GM18519 (cell line): ENCODE measurements around the gene FOXP1.

ENCODE experiments used
- ATAC-seq: cut with Tn5 transposase; IDR thresholded peaks from one replicate; pipeline ENCODE4 v1.9.1; 2021; ENCODE audit warnings: mild to moderate bottlenecking, moderate library complexity; ENCODE audit not compliant: unreplicated experiment, low FRiP score

The FOXP1 gene

DNA sequence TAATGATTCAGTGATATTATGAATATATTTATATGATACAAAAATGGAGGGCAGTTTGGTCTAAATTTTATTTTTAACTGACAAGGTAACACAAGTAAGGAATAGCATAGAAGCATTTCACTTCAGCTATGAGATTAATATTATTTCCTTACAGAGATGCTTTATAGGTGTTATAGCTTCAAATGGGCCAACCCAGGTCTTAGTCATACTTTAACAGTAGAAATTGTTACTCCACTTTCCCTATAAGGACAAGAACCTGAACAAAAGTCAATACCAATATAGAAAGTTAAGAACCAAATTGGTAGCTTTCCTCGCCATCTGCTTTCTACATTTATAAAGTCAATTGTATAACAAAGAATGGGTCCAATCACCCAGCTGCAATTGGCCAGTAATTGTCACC is 570.6 kb downstream of the FOXP1 start:
- ATAC-seq, result no peak

DNA sequence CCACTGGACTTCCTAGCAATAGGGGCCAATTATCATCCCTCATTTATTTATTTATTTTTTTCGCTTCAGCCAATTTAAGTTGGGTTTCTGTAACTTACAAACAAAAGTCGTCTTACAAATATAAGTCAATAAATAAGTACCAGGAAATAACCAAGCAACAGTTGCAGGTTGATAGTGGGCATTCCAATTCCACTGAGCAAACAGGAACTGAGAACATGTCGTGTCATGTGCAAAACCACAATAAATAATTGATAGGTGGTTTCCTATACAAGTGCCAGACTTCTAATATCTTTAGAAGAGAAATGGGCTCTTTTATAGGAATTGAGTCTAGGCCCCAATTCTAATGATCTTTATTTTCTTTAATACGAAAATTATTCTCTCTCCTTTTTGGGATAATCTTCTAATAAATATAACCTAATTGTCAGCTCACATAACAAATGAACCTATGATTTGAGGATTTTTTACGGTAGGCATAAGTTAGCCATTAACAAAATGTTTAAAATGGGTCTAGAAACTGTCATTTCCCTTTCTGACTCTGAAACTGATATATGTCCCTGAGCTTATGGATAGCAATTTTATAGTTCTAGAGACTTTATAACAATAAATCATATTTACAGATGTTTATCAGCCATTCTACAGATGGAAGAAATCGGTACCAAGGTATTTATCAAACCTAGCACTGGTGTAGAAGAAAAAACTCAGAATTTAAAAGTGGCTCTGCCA is 571.8 kb downstream of the FOXP1 start:
- ATAC-seq, result peak; percentile 50

DNA sequence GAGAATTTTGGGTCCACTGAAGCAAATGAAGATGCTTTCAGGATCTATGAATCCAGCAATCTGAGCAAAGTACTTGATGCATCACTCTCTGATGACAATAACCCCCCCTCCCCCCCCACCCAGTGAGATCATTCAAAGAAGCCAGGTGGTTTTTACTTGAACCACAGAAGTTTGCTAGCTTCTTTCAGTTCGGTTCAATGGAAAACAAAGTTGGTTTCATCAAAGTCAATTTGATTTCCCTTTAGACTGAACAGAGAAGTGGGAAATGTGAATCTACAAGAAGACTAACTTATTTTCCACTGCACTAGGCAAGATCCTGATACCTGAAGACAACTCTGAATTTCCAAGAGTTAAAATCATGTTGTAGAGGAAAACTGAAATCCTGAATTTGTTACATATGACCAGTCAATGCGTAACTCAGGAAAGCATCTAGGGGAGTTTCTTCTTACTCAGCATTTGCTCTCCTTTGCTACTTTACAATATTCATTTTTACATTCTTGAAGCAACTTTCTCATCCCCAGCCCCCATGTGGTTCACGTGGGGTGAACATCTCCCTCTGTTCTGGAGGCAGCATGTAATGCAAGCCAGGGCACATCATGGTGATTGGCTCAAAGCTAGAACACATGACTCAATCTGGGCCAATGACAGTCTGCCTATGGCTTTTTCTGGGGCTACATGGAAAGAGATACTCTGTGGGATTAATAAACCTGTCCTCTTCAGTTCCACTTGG is 572.6 kb downstream of the FOXP1 start:
- ATAC-seq, result no peak

DNA sequence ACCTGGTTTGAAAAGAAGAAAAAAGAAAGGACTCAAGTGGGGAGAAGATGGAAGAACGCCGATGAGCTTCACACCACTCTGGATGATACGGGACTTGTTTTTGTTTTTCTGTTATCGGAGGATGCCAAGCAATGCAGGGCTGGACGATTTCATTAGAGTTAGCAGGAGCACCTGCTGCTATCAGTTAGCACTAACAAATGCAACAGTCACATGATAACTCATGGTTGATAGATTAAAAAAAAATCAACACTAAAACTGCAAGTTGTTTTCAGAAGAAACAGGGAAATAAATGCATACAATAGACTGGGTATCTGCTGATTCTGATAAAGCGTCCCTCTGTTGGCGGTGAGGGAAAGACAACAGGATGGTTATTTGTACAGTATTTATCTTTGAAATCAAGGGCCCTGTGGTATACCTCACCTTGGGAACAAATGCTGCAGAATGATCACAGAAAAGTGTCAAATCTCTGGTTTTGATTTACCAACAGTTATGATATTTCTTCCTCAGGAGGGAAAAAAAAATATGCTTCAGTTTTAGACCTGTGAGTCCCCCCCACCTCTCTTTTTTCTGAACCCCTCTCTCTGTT is 575.1 kb downstream of the FOXP1 start:
- ATAC-seq, result no peak

DNA sequence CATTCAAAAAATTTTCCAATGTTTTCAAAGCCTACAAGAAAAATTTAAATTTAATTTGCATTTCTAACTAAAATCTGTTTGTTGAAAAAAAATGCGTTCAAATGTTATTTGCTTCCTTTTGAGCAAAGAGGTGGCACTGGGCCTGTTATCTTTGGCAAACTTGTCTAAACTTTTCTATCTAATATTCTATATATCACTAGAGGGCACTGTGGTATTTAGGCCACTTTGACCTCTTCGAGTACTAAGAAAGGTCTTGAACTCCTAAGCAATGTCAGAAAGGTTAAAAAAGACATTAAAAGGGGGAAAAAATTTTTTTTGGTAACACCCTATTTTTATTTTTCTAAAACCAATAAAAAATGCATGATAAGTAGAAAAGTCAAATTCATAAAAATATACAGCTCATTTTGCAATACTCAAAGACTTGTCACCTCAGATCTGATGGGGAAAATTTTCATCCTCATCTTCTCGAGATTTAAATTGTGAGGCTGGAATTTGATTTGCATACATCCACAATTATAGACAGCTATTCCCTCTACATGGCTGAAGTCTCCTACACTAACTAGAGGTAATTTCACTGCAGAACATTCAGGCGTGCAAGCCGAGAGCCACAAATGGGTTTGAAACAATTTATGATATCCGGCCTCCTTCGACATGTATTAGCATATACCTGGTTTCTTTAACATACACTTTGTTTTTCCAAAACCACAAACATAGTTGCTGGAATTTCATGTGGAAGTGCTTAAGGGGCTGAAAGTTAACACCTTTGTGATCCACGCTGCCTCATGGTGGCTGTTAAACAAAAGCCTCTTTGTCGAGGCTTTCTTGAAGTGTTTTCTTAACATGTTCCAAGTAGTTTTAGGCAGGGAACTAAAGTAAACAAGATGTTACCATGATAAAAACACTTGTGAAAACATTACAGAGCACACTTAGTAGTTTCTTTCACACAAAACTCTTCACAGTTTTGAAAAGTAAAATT is 576.4 kb downstream of the FOXP1 start:
- ATAC-seq, result no peak

DNA sequence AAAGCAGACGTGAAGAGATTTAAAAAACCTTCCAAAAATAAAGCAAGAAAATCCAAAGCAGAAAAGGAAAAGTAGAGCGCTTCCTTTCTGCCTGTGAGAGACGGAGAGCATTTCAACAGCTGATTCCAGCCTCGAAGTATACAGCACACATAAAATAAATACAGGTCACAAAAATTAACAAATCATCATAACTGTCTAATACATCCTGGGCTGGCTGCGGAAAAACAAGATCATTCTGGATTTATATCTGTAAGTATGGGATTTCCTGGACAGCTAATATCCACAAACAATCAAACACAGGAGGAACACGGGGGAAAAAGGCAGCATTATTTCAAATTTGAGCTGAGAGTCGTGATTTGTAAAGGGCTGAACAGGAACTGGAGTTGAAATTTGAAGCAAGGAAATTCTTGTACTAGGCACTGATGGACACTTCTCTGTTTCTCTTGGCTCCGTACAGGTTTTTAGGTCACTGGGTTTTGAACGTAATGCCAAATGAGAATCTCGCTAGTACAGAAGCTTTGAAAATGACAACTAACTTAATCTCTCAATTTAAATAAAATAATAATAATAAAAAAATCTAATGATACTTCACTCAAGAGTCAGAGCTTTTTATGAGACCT is 577.7 kb downstream of the FOXP1 start:
- ATAC-seq, result no peak

DNA sequence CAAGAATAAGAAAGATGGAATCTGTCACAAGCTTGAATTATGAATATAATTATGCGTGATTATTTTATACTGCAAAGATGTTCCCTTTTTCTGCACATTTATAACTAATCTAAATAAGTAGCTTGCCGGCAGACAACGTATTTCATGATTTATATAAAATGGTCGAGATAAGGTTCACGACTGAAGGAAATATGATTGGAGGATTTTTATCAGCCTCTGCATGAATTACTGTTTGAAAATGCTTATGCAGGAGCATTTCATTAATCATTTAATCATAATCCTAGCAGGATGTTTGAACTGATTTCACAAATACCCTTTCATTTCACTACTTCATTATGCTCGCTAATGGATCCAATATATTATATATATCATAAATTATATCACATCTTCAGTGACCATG is 580.0 kb downstream of the FOXP1 start:
- ATAC-seq, result no peak

DNA sequence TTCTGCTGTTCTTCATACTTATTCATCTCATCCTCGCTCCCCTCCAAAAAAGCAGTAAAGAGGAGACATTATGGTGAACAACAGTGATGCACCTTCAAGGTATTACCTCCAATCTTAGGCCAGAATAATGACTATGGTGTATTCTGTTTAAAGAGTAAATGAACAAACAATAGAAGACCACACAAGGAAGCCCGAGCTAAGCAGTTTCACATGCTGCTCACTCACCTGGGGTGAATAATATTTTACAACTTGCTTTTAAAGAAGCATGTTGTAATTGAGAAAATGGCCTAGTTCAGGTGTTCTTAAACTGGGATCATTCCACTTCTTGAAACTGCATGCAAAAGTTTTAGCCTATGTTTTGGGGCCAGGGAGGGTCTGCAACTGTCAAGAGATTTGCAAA is 581.2 kb downstream of the FOXP1 start:
- ATAC-seq, result no peak

DNA sequence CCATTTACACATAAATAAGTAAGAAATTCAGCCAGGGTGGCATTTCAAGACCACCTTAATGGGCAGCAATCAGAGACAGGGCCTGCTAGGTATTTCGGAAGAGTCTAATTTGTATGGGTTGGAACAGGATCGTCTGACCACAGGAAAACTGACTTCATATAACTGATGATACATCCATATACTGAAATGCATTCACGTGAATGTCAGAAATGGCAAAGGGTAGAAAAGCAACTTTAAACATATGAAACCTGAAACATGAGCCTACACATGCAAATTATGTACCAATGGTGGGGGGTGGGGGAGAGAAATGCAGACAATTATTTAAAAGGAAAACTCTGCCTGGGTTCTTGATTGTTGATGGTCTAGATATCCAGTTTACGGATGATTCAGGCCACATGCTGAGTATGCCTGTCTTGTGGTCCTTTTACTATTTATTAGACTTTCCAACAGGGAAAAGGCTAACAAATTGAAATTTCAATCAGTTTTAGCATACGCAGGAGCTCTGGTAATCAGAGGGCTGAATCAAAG is 582.2 kb downstream of the FOXP1 start:
- no peak for ATAC-seq

DNA sequence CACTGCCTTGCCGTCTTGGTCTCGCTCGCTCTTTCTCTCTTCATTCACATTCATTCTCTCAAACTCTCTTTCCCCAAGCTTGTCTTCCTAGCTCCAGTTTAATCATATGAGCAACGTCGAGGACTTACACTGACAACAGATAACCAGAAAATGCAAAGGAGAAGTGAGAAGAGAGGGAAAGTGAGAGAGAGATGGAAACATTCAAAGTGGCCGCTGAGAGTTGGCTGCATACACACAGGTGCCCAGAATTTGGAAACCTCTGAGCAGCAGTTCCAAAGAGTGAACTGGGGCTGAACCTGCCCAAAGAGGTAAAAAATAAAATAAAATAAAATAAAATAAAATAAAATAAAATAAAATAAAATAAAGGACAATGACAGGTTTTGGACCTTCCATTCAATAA is 583.0 kb downstream of the FOXP1 start:
- no peak for ATAC-seq

DNA sequence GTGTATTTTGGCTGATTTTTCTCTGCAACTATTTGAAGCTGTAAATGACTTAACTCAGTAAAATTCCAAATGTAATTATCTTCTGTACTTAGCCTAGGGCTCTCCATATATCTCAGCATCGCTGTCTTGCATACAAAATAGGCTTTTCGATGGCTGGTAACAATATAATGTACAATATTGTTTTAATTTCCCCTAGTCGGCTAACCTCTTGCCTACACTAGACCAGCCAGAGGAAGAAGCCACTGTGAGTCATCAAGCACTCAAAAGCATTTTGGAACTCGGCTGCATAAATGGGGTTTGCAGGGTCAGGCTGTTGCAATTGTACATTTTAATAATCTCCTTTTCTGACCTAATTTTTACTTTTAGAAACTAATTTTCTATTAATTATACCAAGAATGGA is 583.8 kb downstream of the FOXP1 start:
- ATAC-seq, result no peak

DNA sequence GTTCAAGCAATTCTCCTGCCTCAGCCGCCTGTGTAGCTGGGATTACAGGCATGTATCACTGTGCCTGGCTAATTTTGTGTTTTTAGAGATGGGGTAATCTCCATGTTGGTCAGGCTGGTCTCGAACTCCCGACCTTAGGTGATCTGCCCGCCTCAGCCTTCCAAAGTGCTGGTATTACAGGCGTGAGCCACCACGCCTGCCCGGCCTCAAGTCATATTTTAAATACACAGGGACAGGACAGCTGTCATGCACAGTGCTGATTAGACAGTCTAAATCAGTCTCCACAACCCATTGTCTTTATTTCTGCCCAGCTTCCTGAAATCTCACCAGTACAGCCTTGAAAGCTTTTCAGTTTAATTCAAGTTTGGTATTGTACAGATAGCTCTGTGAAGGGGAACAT is 587.4 kb downstream of the FOXP1 start:
- ATAC-seq, result no peak

DNA sequence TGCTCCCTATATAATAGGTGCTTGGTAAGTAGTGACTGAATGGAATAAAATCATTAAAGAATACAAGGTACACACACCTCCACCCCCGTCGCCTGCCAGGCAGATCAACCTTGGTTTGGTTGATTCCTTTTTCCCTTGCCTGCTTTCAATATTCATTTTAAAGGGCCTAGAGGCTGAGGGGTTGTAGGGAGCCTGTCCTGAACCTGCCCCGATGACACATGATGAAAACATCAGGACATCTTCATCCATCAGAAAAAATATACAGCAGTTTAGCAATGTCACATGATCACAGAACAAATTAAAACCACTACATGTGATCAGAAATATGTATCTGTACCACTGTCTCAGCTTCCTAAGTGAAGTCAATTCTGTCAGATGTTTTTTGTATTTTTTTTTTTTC is 588.9 kb downstream of the FOXP1 start:
- no peak for ATAC-seq

DNA sequence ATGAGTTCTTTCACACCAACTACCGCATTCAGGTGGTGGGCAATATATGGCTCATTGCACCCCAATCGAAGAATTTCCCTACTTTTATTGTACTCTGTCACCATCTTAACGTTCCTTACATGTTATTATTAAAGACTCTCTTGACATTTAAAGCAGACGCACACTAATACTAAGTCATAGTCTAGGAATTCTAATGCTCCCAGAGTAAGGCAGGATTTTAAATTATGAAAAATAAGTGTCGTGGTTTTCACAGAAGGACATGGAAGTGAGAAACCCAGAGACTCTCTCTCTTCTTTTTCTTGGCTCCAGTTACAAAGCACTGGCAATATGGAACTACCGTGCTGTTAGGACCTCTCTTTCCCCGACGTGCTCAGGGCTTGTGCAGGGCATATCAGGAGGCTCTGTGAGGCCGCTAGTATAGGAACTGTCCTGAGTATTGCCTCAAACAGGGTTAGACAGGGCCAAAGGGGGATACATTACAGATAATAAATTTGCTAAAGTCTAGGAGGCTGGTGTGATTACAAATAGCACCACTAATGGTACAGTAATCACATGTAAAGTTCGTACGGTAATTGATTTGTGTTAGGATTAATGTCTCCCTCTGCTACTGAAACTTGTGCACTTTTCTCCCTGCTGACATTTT is 590.8 kb downstream of the FOXP1 start:
- no peak for ATAC-seq

DNA sequence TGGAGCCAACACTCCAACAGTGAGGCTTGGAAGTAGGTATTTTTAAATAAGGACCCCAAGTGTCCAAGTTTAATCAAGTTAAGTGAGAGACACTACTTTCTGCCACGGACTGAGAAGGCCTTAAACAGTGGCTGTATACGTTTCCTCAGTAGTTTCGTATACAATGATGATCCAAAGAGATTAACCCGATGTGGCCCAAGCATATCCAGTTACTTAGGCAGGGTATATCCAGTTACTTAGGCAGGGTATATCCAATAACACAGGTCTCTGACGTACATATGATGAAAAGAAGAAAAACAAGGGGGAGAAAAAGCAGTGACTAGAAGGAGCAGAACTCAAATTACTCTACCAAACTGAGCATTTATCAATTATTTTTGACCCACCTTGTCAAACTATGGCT is 591.4 kb downstream of the FOXP1 start:
- no peak for ATAC-seq

DNA sequence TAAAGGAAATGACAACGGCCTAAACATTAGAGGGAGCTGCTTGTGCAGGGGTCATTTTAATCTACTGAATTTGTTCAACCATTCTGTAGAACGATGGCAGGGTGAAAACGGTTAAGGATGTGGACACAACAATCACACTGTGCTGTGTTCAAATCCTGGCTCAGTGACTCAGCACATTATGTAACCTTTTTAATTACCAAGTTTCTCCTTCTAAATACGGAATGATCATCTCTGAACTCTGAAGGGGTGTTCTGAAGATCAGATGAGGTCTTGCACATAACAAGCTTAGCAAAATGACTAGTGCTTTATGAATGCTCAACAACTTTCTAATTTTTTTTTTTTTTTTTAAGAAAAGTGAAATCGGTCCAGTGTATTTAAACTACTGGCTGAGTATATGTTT is 592.8 kb downstream of the FOXP1 start:
- ATAC-seq, result no peak

DNA sequence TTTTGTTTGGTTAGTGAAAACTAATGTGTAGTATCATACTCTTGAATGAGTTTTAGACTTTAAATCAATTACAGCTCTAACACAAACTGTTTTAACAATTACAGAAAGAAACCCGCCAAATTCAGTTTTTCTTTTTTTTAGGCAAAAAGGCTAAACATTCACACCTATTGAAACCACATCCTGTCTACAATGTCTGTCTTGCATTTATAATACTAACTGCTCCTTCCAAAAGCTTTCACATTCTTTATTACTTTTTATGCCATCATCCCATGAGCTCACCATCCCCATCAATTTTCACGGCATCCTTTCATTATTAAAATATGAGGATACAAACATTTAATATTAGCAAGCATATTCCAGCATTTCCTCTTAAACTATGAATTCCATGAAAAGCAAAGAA is 593.3 kb downstream of the FOXP1 start:
- no peak for ATAC-seq

DNA sequence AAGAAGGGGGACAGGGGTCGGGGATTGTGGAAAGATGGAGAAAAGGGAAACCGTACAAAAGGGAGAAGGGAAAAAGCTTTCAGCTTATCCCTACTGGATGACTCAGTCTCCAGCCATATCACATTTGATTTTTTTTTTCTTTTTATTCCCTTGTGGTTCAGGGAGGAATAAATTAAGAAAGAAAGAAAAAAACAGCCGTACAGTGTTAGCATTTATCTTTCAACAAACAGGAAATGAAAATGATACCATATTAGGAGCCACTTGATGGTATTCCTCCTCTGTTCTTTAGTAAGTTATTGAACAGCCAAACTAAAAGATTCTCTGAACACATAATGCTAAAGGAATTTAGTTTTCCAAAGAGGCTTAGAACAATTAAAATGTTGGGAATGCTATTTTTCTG is 594.4 kb downstream of the FOXP1 start:
- no peak for ATAC-seq

DNA sequence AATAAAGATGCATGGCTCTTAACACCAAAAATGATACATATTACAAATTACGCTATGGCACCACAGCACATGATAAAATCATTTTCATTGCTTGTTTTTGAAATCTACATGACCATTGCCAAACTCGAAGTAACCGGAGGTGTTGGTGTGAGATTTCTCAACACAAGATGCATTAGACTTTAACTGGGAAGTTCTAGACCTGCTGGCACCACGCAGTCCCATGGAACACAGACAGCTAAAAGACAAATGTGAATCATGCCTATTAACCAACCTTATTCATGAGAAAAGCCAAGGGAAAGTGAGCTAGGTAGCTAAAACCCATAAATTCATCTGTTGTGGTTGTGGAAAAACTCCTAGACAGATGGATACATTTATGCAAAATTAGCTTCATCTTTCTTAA is 595.4 kb downstream of the FOXP1 start:
- no peak for ATAC-seq

DNA sequence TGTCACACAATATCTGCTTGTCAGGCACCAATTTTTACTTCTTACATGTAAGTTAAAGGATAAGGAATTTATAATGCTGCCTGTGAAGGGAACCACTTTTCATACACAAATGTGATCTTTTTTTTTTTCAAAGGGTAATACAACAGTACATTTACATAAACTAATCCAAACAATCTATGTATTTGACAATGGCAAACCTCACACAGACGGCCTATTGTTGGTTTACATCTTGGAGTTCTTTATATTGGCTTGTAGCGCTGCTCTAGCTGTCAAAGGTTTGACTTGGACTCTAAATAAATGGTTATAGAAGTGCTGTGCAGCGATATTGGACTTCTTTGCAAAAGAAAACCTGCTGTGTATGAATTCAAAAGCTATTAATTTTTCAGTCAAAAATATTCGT is 598.0 kb downstream of the FOXP1 start:
- no peak for ATAC-seq
